GM19395 (cell line): ENCODE measurements around the gene KIF19.
A peak's percentile ranks its signal among the peaks of the same experiment; 100 is the strongest.

Experiments used
- ATAC-seq: cut with Tn5 transposase; IDR thresholded peaks from one replicate; pipeline ENCODE4 v1.9.1; 2021; ENCODE audit warnings: mild to moderate bottlenecking, moderate library complexity; ENCODE audit not compliant: unreplicated experiment

Gene KIF19

DNA sequence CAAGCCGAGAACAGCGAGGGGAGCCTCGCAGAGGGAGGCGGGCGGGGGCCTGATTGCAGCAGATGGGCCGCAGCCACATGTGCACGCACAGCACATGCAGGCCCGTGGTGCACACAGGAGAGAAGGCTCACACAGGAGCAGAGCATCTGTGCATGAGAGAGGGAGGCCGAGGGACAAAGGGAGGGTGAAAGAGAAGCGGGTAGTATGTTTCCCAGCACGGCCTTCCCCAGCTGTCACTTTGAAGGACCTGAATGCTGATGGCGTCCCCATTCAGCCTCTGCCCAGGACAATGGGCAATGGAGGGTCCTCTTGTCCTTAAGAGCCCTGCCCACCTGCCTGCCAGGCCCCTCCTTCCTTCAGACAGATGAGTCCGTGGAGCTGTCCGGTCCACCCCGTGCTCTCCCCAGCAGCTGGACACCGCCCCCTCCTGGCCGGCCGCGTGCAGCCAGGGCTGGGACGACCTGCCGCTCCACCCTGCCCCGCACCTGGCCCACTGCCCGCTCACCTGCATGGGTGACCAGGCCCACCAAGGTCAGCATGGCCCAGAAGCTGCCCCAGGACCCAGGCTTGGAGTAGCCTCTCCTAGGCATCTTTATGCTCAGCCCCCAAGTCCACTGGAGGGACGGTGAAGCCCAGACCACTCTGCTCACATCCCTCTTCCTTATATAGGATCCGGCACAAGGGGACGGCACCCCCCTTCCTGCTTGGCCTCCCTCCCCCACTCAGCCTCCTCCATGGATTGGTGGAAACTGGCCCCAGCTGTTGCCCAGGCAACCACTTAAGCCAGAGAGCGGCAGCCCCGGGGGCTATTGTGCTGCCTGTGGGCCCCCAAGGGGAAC is 35.4 kb downstream of the KIF19 start, which contains the start of gene BTBD17:
BTBD17 (minus strand) TSS at position 639 of the 839 bp plus-strand sequence; CDS start at position 590, 49 bp downstream.
- no peak for ATAC-seq

DNA sequence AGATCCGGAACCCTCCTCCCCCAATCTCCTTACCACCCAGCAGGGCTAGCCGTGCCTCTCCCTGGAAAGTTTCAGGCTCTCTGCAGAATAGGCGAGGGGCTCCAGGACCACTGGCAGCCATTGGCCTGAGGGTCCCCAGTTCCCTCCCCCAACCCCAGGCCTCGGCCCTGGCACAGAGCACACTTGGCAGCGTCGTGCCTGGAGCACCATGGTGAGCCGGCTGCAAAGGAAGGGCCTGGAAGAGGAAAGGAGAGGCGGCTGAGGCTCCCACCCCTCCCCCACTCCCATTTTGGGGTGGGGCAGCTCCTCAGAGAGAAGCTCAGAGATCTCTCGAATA is 36.0 kb downstream of the KIF19 start:
- ATAC-seq = no peak

GRCh38 chr17:74362810-74363498 is 36.9 kb downstream of the KIF19 start:
- ATAC-seq = no peak

DNA sequence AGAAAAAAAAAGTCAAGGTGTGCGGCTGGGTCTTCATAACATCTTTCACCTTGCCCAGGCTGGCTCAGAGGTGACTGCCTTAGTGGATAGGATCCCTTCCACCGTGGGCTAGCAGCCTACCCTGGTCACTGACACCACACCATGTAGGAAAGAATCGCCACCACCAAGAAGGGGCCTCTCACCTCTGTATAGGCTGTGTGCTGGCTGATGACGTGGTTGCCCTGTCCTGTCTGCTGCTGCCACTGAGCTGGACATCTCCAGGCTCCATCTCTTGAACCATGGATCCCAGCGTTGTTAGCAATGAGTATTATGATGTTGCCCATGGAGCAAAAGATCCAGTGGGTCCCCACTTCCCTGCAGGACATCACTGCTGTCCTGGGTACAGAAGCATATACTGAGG is 41.2 kb downstream of the KIF19 start, which contains the start of gene GPR142:
GPR142 (plus strand) TSS at position 301 of the 400 bp plus-strand sequence. CDS start 2,035 bp downstream, outside the sequence.
- ATAC-seq = no peak

DNA sequence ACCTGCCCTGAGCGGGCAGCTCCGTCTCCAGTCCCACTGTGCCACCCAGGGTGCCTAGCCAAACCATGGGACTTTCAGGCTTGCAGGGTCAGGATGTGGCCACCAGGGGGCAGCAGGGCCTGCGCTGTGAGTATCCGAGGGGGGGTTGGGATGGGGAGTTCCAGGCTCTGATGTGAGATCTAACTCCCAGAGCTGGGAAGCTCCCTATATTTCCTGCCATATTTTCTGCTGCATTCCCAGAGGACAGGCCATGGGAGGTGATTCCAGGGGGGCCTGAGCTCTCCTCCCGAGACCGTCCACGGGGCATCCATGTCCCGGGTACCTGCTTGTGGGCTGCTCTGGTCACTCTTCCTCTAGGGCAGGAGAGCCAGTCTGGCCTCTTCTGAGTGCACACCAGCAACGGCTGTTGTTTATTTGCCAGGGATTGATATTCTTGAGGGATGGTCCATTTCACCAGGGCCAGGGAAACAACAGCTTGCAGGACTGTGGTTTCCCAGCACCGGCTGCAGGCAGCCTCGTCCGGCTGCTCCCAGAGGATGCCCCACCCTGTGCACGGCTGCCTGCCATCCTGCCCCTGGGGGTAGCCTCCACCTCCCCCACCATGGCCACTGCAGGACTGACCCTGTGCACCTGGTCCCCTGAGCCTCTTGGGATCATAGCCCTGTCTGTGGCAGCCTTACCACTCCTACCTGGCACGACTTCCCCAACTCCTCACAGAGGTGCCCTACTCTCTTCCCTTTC is 42.5 kb downstream of the KIF19 start:
- no peak for ATAC-seq

- no peak for ATAC-seq
These were observed 43.2 kb downstream of the KIF19 start for GRCh38 chr17:74369221-74369620.

- no peak for ATAC-seq
These were observed 43.9 kb downstream of the KIF19 start for GRCh38 chr17:74369665-74370490.

- ATAC-seq = no peak
These were observed 45.7 kb downstream of the KIF19 start for GRCh38 chr17:74371653-74372147.

DNA sequence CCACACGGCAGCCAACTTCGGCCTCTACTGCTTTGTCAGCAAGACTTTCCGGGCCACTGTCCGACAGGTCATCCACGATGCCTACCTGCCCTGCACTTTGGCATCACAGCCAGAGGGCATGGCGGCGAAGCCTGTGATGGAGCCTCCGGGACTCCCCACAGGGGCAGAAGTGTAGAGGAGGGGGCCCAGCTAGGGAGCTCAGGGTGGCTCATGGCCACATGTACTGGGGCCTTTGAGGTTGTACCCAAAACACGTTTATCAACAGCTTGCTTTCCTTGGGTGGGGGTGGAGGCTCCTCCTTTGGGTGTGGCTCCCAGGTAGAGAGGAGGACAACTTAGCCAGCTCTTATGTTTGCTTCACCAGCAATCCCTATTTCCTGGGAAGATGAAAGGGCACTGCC is 46.4 kb downstream of the KIF19 start:
- no peak for ATAC-seq

DNA sequence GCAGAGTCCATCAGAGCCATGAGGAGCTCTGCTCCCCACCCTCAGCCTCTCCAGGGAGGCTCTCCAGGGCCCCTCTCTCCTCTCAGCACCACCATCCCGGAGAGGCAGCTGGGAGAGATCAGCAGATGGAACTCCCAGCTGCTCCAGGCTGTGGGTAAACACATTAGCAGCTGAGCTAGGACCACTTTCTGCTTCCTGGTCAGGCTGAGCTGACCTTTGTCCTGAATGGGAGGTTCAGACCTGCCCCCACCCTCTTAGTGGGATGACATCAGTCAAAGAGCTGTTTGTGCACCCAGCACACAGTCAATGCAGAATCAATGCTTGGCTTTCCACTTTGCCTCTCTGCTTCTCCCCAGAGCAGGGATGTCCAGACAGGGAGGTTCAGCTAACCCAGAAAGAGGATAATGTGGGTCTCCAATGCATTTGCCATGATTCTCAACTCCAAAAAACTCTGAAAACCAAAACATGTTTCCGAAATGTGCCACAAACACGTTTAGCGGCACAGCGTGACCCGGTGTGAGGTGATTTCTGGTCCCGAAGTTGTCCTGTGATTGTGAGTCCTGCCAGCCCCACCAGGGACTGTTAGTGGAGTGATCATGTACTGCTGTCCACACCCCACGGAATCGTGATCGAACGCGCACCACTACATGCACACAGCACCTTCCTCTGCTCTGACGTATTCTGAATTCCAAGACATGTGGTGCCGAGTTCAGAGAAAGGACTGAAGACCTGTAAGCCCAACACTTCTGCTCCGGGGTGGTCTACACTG is 48.0 kb downstream of the KIF19 start:
- no peak for ATAC-seq

- no peak for ATAC-seq
These were observed 48.8 kb downstream of the KIF19 start for GRCh38 chr17:74374858-74375257.

DNA sequence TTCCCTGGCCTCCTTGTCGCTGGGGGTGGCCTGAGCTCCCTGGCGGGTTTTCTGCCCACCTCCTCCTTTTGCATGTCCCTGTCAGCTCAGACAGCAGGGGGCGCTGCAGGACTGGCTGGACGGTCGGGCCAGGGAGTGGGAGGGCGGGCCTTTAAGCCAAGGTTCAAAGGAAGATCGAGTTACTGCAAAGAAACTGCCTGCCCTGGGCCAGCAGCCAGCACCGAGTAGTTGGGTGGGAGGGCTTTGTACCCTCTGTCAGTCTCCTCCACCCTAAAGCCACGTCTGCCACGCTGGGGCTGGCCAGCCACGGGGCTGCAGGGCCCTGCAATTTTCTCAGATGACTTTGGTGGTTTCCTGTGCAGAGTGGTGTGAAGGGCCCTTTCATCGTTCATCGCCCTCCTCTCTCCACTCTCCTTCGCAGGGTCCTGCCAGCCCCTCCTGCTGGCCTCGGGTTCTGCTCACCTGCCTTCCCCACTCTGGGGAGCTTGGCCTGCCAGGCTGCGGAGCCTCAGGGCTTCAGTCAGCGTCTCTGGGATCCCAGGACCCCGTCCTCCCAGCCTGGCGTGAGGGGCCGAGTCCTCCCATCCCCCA is 53.6 kb downstream of the KIF19 start:
- peak; percentile 69 for ATAC-seq

- ATAC-seq = no peak
These were observed 54.3 kb downstream of the KIF19 start for GRCh38 chr17:74380086-74380958.

DNA sequence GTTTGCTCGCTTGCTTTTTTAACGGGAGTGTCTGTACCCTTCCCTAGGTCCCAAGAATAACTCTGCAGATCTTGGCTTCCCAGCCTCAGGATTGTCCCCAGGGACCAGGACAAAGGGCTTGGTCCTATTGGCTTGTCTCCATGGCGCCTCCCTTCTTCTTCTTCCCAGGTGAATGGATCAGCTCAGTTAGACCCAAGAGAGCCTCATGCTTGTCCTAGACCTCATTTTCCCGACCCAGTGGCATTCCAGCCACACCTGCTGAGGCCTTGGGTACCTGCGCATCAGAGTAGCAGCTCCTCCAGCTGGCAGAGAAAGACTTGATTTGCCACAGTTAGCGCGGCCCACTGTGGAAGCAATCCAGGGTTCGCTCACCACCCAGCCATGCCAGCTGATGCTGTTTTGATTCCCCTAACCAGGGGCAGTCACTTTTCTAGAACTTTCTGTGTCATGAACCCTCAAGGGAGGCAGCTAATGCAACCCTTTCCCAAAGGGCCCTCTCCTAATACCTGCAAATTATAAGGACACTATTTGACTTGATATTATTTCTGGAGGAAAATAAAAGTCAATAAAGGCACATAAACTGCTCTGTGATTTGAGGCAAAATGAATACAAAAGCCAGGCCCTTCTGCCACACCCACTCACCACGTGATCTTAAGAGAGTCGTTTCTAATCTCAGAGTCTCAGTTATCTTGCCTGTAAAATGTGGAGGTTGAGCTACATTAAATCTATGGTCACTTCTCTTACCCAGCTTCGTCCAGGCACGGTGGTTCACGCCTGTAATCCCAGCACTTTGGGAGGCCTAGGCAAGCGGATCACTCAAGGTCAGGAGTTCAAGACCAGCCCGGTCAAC is 55.2 kb downstream of the KIF19 start:
- no peak for ATAC-seq

GRCh38 chr17:74383141-74383540 is 57.1 kb downstream of the KIF19 start:
- ATAC-seq = no peak

GRCh38 chr17:74385201-74385600 is 59.2 kb downstream of the KIF19 start:
- no peak for ATAC-seq

GRCh38 chr17:74386386-74386785 is 60.4 kb downstream of the KIF19 start:
- no peak for ATAC-seq
